IPS DF 6.9 (cell line): Measurements from ENCODE around the gene PI16.

Experiments
- DNase-seq: peaks from one replicate; pipeline ENCODE4 v3.0.0-alpha.2; 2013; ENCODE audit warnings: low read depth, low spot score
- H3K27ac ChIP-seq: one replicate; pipeline ENCODE4 v1.5.1; 2013; ENCODE audit warnings: low read length, control low read depth
- H3K27me3 ChIP-seq: 2 replicates; pipeline ENCODE4 v1.6.1; 2013; ENCODE audit warnings: mild to moderate bottlenecking, low read length; ENCODE audit not compliant: control insufficient read depth, insufficient read depth
- H3K36me3 ChIP-seq: 2 replicates; pipeline ENCODE4 v1.6.1; 2013; ENCODE audit warnings: low read length; ENCODE audit not compliant: control insufficient read depth, insufficient read depth
- H3K4me1 ChIP-seq: 2 replicates; pipeline ENCODE4 v1.6.1; 2013; ENCODE audit warnings: low read length; ENCODE audit not compliant: control insufficient read depth, insufficient read depth
- H3K4me3 ChIP-seq: 2 replicates; pipeline ENCODE4 v1.5.1; 2013; ENCODE audit warnings: mild to moderate bottlenecking, low read length
- H3K9me3 ChIP-seq: 2 replicates; pipeline ENCODE4 v1.6.1; 2013; ENCODE audit warnings: low read length, inconsistent platforms; ENCODE audit not compliant: control insufficient read depth, insufficient read depth
- WGBS: extraction: QIAGEN DNeasy Blood & Tissue Kit; methylation state at CpG from one replicate; pipeline ENCODE4 v1.1.7; 2013; ENCODE audit warnings: mixed read lengths, missing lambda C conversion rate; ENCODE audit not compliant: insufficient read length, insufficient coverage; 5-methylcytosine and 5-hydroxymethylcytosine counted together

The PI16 gene

DNA sequence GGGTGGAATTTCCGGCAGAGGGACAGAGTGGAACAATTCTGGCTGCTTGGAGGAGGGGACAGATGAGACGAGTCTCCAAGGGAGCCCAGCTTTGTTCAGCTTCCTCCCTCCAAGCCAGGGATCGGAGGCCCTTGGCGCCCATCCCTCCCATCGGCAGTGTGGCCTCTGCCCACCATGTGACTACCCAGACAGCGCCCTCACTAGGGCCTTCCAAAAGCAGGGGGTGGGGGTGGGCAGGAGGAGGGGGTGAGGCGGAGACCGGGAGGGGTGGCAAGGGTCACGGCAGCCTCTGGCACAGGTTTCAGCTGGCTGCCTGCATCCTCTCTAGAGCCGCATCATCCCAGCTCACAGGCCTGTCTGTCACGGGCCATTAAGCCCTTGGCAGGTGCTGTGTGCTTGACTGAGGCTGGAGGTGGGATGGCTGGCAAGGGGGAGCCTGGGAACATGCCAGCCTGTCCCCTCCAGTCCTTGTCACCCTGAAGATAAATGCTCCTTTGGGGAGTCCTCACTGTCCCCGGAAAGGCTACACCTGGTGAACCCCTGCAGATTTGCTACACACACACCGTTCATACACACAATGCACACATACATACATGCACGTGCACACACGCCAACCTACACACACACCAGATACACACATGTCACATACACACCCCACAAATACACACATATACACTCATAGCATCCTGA lies 44.7 kb downstream of the PI16 start:
- WGBS: no CpG with 5 or more reads among the region's 15 CpGs

GRCh38 chr6:36999751-37000125 lies 45.2 kb downstream of the PI16 start:
- WGBS: no CpG with 5 or more reads among the region's 4 CpGs
- Histone ChIP-seq H3K27ac (no peak overlapping the region), H3K4me1 (0 out of 2 replicates have a peak, but pooled peaks cover 2% of the 10 kb centered on the region), H3K27me3 (no peaks in the 10 kb centered on the region), H3K36me3 (no peaks in the 10 kb centered on the region), H3K4me3 (no peak overlapping the region), H3K9me3 (no peaks in the 10 kb centered on the region)
- DNase-seq: no peak

More for the DNA sequence above, 44.7 kb downstream of the PI16 start:
- DNase-seq: no peak
- H3K4me3 ChIP-seq: no peak overlapping the region
- no peak overlapping the region for H3K27ac ChIP-seq
- no peaks in the 10 kb centered on the region for H3K9me3 ChIP-seq
- no peaks in the 10 kb centered on the region for H3K27me3 ChIP-seq
- H3K36me3 ChIP-seq: no peaks in the 10 kb centered on the region
- H3K4me1 ChIP-seq: 0 out of 2 replicates have a peak, but pooled peaks cover 2% of the 10 kb centered on the region

GRCh38 chr6:37004044-37004980 lies 49.8 kb downstream of the PI16 start:
- Histone ChIP-seq H3K9me3 (no peaks in the 10 kb centered on the region), H3K4me3 (no peak overlapping the region), H3K27me3 (no peaks in the 10 kb centered on the region), H3K4me1 (no peaks in the 10 kb centered on the region; the same call in 1 of the 2 replicates), H3K36me3 (no peaks in the 10 kb centered on the region), H3K27ac (no peak overlapping the region)
- WGBS: no CpG with 5 or more reads among the region's 11 CpGs
- no peak for DNase-seq

DNA sequence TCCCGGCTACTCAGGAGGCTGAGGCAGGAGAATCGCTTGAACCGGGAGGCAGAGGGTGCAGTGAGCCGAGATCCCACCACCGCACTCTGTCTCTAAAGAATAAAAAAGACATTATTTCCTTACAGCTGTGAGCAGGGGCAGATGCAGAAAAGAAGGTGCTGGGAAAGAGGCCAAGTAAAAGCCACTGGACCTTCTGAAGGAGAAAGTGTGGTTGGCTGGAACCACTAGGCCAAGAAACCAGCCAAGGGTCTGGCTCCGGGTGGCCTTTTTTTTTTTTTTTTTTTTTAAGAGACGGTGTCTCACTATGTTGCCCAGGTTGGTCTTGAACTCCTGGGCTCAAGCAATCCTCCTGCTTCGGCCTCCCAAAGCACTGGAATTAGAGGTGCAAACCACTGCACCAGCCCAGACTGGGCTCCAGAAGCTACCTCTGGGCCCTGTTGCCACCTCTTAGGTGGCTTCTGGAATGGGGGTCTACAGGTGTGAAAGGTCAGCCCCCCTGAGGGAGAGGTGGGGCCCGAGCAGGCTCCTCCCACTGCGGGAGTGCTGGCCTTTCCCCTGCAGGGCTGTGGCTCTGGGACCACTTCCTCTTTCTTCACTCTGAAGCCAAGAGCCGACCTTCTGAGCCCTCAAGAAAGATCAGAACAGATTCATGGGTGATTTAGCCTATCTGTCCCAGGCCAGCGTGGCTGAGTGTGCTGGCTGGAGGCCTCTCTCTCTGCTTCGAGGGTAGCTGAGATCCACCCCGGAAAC lies 50.7 kb downstream of the PI16 start, which contains the start of gene FGD2:
Gene FGD2, plus strand, starts transcription at position 595 of the 750 bp plus-strand sequence. CDS start 163 bp downstream, outside the sequence.
- no peak within 1 kb of the TSS for H3K4me3 ChIP-seq
- H3K36me3 ChIP-seq: no peaks in the 10 kb centered on the region
- H3K4me1 ChIP-seq: no peaks in the 10 kb centered on the region; the same call in 1 of the 2 replicates
- no peak within 1 kb of the TSS for H3K27ac ChIP-seq
- no peaks in the 10 kb centered on the region for H3K9me3 ChIP-seq
- H3K27me3 ChIP-seq: no peaks in the 10 kb centered on the region
- WGBS: no CpG with 5 or more reads among the region's 14 CpGs
- DNase-seq: no peak

GRCh38 chr6:37005827-37006567 lies 51.5 kb downstream of the PI16 start:
- H3K4me1 ChIP-seq: no peaks in the 10 kb centered on the region; the same call in 1 of the 2 replicates
- WGBS: no CpG with 5 or more reads among the region's 13 CpGs
- no peaks in the 10 kb centered on the region for H3K27me3 ChIP-seq
- H3K36me3 ChIP-seq: no peaks in the 10 kb centered on the region
- H3K27ac ChIP-seq: no peak overlapping the region
- H3K9me3 ChIP-seq: no peaks in the 10 kb centered on the region
- no peak for DNase-seq
- no peak overlapping the region for H3K4me3 ChIP-seq

DNA sequence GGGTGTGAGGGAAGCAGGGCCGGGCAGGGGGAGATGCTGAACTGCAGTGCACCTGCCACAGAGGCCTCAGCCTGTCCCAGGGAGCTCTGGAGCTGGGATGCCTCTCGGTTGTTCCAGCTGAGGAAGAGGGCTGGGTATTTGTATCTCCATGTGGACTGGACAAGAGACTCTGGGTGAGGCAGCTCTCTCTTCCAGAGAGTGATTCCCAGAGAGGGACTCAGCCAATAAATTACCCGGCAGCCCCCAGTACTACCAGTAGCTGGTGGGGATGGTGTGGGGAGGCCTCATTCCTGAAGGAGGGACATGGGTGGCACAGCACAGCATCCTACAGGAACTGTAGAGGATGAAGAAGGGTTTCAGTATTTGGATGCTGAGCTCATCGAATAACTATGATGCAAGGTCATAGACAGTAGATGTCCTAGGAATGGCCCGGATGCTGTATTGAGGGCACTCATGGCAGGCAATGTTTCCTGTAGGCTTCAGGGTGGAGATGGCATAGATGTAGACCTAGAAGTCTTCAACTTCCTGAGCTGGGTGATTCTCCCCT lies 52.3 kb downstream of the PI16 start:
- WGBS: no CpG with 5 or more reads among the region's 5 CpGs
- Histone ChIP-seq H3K4me3 (no peak overlapping the region), H3K9me3 (no peaks in the 10 kb centered on the region), H3K4me1 (no peaks in the 10 kb centered on the region; the same call in 1 of the 2 replicates), H3K27me3 (no peaks in the 10 kb centered on the region), H3K27ac (no peak overlapping the region), H3K36me3 (no peaks in the 10 kb centered on the region)
- no peak for DNase-seq

- no peak overlapping the region for H3K4me3 ChIP-seq
- WGBS: no CpG with 5 or more reads among the region's 12 CpGs
- DNase-seq: no peak
- H3K9me3 ChIP-seq: no peaks in the 10 kb centered on the region
- no peaks in the 10 kb centered on the region for H3K27me3 ChIP-seq
- no peak overlapping the region for H3K27ac ChIP-seq
- no peaks in the 10 kb centered on the region; the same call in 1 of the 2 replicates for H3K4me1 ChIP-seq
- H3K36me3 ChIP-seq: no peaks in the 10 kb centered on the region
These were observed 53.0 kb downstream of the PI16 start for GRCh38 chr6:37007340-37008043.

DNA sequence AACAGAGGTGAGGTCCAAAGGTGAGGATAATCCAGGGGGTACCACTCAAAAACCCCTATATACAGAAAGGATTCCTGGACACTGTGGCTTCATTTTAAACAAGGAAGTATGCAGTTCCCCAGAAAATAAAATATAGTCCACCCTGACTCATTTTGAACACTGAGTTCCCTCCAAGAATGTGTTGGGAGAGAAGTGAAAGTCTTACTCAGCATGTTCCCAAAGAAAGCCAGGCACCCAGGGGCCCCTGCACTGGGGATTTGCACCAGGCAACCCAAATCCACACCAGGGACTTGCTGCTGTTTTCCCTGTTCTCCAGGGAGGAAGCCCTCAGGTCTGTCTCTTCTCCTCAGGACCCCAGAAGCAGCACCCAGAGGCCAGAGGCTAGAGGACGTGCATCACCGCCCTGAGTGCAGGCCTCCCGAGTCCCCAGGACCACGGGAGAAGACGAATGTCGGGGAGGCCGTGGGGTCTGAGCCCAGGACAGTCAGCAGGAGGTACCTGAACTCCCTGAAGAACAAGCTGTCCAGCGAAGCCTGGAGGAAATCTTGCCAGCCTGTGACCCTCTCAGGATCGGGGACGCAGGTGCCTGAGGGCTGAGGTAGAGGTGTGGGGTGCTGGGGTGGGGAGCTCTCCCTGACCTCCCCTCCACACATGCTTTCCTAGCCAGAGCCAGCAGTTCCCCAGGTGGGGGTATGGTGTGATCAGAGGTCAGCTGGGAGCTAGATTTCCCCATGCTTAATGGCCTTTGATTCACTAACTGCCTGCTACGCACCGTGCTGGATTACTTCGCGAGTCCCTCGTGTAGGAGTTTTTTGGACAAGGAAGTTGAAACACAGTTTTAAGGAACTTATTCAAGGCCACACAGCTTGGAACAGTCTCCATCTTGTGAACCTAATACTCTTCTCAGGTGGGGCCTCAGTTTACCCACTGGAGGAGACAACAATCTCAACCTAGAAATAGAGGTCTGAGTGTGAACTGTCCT lies 54.2 kb downstream of the PI16 start:
- DNase-seq: no peak
- H3K27me3 ChIP-seq: no peaks in the 10 kb centered on the region
- H3K4me3 ChIP-seq: no peak overlapping the region
- no peaks in the 10 kb centered on the region for H3K36me3 ChIP-seq
- no peaks in the 10 kb centered on the region for H3K9me3 ChIP-seq
- H3K4me1 ChIP-seq: no peaks in the 10 kb centered on the region; the same call in 1 of the 2 replicates
- no CpG with 5 or more reads among the region's 15 CpGs for WGBS
- no peak overlapping the region for H3K27ac ChIP-seq
